MCF 10A (cell line): ENCODE results near the gene KY. TPM values are rescaled to one million over a fixed set of nuclear protein-coding genes. Genes with fewer than 3 reads are reported as not detected.
A peak's percentile ranks its signal among the peaks of the same experiment; 100 is the strongest.

ENCODE experiments used
- Bru-seq: library from RNA; stranded (reverse); fragments of 400-500 nt; gene quantifications from one replicate; lab custom pipeline; 2021; lab: Mats Ljungman, UMichigan
- BruChase-seq, 2 experiments: library from RNA; stranded (reverse); fragments of 400-500 nt; gene quantifications; one replicate each; lab custom pipeline; 2021; lab: Mats Ljungman, UMichigan
- BruUV-seq: library from RNA; stranded (reverse); fragments of 400-500 nt; replicated peaks from 2 replicates; lab custom pipeline; 2021; lab: Mats Ljungman, UMichigan
- CTCF ChIA-PET: fragments of 300-600 bp; sonication (Branson Sonifier 250); formaldehyde crosslinking; extraction: SDS; loops from one replicate; lab custom pipeline; 2021; ENCODE audit warnings: antibody characterized with exemption, inconsistent platforms; lab: Yijun Ruan, JAX
- POLR2A ChIA-PET: fragments of 300-600, 350-650 bp; sonication (Branson Sonifier 250); formaldehyde crosslinking; extraction: SDS; loops from one replicate; lab custom pipeline; 2020; ENCODE audit warnings: antibody characterized with exemption, inconsistent platforms; lab: Yijun Ruan, JAX
- DNase-seq: peaks from one replicate; pipeline ENCODE4 v3.0.0-alpha.2; 2018; ENCODE audit not compliant: unreplicated experiment
- H3K27ac Mint-ChIP-seq: one replicate; pipeline ENCODE4 v1.8.0; 2022; ENCODE audit warnings: mild to moderate bottlenecking, low read depth, mixed read lengths; ENCODE audit not compliant: unreplicated experiment
- H3K27me3 Mint-ChIP-seq: one replicate; pipeline ENCODE4 v1.8.0; 2022; ENCODE audit warnings: mixed read lengths; ENCODE audit not compliant: insufficient read depth, unreplicated experiment
- H3K36me3 Mint-ChIP-seq: one replicate; pipeline ENCODE4 v1.8.0; 2022; ENCODE audit warnings: mild to moderate bottlenecking, moderate library complexity, mixed read lengths; ENCODE audit not compliant: insufficient read depth, unreplicated experiment
- H3K4me1 Mint-ChIP-seq: one replicate; pipeline ENCODE4 v1.8.0; 2022; ENCODE audit warnings: mixed read lengths; ENCODE audit not compliant: insufficient read depth, unreplicated experiment
- H3K4me3 Mint-ChIP-seq: one replicate; pipeline ENCODE4 v1.8.0; 2022; ENCODE audit warnings: mild to moderate bottlenecking, moderate library complexity, mixed read lengths; ENCODE audit not compliant: unreplicated experiment
- H3K9me3 Mint-ChIP-seq: one replicate; pipeline ENCODE4 v1.8.0; 2022; ENCODE audit warnings: mixed read lengths; ENCODE audit not compliant: unreplicated experiment
- intact Hi-C: fragments of 100-400 bp; cut with micrococcal nuclease; formaldehyde crosslinking; loops from 2 replicates; pipeline ENCODE4 v1.14.1; 2022
- long read RNA-seq: library from polyadenylated mRNA; stranded (forward); transcript quantifications from one replicate; pipeline ENCODE4 v2.0.0, GENCODE V29; 2022
- total RNA-seq: library from RNA; stranded (reverse); gene quantifications from 2 replicates; pipeline ENCODE4 v1.2.3, GENCODE V29; 2022
- TF ChIP-seq, protein P1 (sequence below): fragments of 200-600 bp; IDR thresholded peaks from one replicate; pipeline ENCODE4 v1.8.0; 2022; ENCODE audit warnings: antibody characterized with exemption, mild to moderate bottlenecking; ENCODE audit not compliant: unreplicated experiment

KY gene, protein sequence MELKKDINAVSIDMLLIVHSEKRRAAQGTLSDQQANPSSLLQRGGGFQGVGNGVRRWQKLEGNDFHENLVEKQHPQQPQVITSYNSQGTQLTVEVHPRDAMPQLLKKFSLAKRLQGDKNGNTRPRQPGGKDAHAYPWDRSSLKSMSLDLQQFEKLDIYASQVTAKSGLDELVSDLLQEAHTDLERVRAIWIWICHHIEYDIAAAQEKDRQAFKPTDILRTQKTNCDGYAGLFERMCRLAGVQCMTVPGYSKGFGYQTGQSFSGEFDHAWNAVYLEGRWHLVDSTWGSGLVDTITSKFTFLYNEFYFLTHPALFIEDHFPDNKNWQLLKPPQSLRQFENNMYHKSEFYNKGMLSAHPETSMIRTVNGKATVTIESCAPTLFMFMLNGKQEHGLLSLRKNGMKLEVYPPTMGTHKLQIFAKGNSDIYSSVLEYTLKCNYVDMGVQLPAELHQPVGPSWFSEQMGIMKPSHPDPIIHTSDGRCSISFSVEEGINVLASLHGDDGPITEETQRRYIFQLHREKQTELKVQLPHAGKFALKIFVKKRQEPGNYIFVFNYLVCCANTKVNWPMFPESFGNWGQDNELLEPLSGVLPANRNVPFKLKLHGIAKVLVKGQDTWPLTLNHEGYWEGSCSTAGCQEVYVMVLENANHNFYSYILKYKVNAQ
- total RNA-seq (not detected in 2 replicates), Bru-seq, nascent RNA (not detected), BruChase-seq, experiment 1, labeled RNA remaining after a 6-hour chase (not detected), BruChase-seq, experiment 2, labeled RNA remaining after a 2-hour chase (percentile 10 among the genes with signal in this experiment)
- long read RNA-seq: 0 reads

DNA sequence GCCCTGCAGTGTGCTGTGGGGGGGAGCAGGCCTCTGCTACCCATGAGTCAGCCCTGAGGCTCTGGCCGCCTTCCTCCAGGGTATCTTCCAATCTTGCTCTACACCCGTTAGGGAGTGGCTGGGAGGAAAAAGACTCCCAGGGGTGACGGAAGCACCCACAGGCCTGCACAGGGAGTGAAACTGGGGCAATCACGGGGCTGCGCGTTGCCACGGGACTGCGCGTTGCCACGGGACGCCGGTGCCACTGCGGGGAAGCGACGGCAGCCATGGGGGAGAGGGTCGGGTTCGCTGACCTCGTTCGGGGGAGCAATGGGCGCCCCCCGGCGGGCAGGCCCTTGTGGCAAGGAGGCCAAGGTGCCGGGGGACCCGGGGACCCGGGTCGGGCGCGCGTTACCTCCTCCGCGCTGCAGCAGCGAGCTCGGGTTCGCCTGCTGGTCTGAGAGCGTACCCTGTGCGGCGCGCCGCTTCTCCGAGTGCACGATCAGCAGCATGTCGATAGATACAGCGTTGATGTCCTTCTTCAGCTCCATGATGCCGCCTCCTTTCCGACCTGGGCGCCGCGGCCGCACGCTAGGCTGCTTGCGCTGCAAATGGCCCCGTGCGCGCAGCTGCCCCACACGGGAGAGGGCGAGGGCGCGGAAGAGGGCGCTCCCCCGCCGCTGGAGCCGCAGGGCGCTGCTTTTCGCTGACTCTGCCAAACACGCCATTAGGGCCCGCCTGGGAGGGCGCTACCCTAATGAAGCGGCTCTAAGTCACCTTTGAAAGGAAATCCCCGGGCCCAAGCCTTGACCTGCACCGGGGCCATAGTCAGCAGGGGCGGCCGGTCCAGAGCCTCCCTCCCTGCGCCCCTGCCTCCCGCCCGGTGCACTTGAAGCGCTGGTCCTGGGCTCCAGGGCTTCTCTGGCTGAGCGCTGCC lies at the start of gene KY:
Gene KY (minus strand): TSS at position 592 of the 916 bp plus-strand sequence. CDS start 62 bp downstream, at position 530.
- BruUV-seq: no TSS peak
- H3K27ac Mint-ChIP-seq: no peak within 1 kb of the TSS
- H3K27me3 Mint-ChIP-seq: peaks cover 2% of the 10 kb centered on the region
- POLR2A ChIA-PET: no interaction called here
- H3K9me3 Mint-ChIP-seq: no peaks in the 10 kb centered on the region
- intact Hi-C loops: loop anchor here (10.0 kb wide), 1 partner anchor 104 kb away; no protein-coding TSS in a partner anchor
- H3K4me1 Mint-ChIP-seq: no peaks in the 10 kb centered on the region
- DNase-seq: no peak
- TF ChIP-seq, protein P1, sequence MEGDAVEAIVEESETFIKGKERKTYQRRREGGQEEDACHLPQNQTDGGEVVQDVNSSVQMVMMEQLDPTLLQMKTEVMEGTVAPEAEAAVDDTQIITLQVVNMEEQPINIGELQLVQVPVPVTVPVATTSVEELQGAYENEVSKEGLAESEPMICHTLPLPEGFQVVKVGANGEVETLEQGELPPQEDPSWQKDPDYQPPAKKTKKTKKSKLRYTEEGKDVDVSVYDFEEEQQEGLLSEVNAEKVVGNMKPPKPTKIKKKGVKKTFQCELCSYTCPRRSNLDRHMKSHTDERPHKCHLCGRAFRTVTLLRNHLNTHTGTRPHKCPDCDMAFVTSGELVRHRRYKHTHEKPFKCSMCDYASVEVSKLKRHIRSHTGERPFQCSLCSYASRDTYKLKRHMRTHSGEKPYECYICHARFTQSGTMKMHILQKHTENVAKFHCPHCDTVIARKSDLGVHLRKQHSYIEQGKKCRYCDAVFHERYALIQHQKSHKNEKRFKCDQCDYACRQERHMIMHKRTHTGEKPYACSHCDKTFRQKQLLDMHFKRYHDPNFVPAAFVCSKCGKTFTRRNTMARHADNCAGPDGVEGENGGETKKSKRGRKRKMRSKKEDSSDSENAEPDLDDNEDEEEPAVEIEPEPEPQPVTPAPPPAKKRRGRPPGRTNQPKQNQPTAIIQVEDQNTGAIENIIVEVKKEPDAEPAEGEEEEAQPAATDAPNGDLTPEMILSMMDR: no peak
- no peaks in the 10 kb centered on the region for H3K36me3 Mint-ChIP-seq
- peak within 1 kb of the TSS; percentile 54 for H3K4me3 Mint-ChIP-seq
- CTCF ChIA-PET: interaction anchor here (0.6 to 0.8 kb wide), 2 partner anchors 44 to 853 kb away, joined by 3 to 4 read pairs; no protein-coding TSS in a partner anchor

DNA sequence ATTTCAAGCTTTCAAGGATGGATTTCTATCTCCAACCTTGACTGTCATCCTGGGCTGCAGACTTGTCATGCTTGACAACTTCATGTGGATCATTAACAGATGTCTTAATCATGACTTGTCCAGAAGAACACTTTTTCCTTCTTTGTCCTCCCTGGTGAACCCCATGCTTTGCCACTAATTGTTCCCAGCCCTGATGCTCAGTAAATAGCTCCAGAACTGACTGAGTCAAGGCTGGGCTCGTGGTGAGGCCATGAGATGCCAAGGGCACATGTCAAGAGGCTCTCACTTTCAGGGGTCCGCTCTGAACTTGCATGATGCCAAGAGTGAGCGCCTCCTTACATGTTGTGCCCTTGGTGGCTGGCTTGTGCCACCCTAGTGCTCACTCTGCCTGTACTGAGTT lies 48.9 kb upstream of the KY start:
- BruUV-seq: no TSS peak
- POLR2A ChIA-PET: no interaction called here

DNA sequence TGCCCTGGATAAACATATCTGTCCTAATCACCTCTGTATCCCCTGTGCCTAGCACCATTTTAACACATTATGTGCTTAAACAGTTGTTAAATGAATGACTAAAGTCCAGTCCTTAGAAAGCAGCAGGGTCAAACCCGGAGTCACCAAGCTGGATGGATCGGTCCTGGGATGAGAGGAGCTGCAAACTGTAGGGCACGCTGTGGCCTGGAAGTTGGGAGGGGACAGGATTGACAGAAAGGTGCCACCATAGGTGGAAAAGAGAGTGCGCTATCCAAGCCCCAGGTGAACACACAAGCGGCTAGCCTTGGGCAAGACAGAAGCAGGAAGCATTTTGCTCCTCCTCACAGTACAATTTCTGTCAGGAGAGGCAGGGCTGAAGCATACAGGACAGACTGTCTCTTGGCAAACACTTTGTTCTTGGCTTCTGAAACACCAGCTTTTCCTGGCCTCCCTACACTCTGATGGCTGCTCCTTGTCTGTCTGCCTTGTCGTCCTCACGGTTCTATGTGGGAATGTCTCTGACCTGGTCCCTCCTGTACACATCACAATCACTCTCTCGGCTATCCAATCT lies 48.4 kb upstream of the KY start:
- POLR2A ChIA-PET: no interaction called here
- peaks cover 23% of the 10 kb centered on the region for H3K27me3 Mint-ChIP-seq

More for the DNA sequence above, 48.9 kb upstream of the KY start:
- intact Hi-C loops: no loop called here
- Mint-ChIP-seq H3K36me3 (no peaks in the 10 kb centered on the region), H3K4me1 (no peaks in the 10 kb centered on the region), H3K9me3 (no peaks in the 10 kb centered on the region), H3K27me3 (peaks cover 23% of the 10 kb centered on the region), H3K4me3 (no peak overlapping the region), H3K27ac (no peak overlapping the region)
- TF ChIP-seq, protein P1: no peak
- CTCF ChIA-PET: interaction anchor here (1.1 kb wide), 1 partner anchor 99 kb away, joined by 7 read pairs; no protein-coding TSS in a partner anchor
- DNase-seq: no peak

More for the DNA sequence above, 48.4 kb upstream of the KY start:
- CTCF ChIA-PET: interaction anchor here (1.1 to 1.3 kb wide), 3 partner anchors 9 to 99 kb away, joined by 3 to 7 read pairs (median 3); no protein-coding TSS in a partner anchor
- BruUV-seq: no TSS peak
- Mint-ChIP-seq H3K4me3 (no peak overlapping the region), H3K4me1 (no peaks in the 10 kb centered on the region), H3K9me3 (no peaks in the 10 kb centered on the region), H3K36me3 (no peaks in the 10 kb centered on the region), H3K27ac (no peak overlapping the region)
- DNase-seq: no peak
- TF ChIP-seq, protein P1: no peak
- intact Hi-C loops: no loop called here
